Hematopoietic multipotent progenitor cell treated with erythropoietin and hydrocortisone succinate and interleukin-3 and kit ligand, for 15 days (in vitro differentiated cells): ENCODE data around the gene ZNF860.
"Not testable (repeated sequence)": the region's sequence is repeated elsewhere in the genome, so short reads cannot be mapped to it uniquely, and the experiment has no call there.

Source experiments
- DNase-seq: peaks from one replicate; pipeline ENCODE4 v3.0.0-alpha.2; 2015; ENCODE audit warnings: low spot score

ZNF860 gene

DNA sequence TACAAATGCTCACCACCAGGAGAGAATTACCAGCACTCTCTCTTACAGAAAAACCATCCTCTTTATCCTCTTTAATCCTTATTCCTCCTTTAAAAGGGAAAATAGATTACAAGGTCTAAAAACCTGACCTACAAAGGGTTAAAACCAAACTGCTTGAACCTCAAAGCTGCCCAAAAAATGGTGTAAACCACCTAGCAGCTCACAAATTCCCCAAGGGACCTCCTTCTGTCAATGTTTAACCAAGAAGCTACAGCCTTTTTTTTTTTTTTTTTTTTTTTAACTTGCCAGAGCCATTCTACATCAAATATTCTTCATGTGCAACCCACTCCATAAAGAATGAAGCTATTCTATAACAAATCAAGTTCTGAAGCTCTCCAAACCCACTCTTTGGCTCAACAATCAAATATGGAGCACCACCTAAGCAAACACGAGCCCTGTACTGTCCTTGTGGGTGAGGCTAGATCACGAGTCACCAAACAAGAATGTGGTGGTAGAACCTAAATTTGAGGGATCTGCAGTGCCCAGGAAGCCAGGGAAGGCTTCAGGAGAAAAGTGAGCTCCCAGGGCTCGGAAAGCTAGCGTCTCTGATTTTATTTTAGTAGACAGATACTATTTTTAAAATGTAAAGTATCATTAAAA, 20.6 kb upstream of the ZNF860 start:
- no peak for DNase-seq

DNA sequence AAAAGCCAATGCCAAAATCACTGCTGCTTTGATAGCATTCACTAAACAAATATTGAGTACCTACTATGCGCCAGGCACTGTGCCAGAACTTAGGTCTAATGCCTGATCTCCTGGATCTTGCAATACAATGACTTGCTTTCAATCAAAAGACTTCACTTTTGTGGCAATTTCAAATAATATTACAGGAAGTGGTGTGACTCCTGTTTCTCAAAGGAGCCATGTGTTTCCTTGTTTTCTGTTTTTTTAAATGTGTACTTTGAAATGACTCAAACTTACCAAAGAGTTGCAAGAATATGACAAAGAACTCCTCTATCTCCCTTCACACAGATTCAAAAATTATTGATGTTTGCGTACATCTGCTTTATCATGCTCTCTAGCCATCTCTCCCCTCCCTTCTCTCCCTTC, 18.7 kb upstream of the ZNF860 start:
- no peak for DNase-seq

DNA sequence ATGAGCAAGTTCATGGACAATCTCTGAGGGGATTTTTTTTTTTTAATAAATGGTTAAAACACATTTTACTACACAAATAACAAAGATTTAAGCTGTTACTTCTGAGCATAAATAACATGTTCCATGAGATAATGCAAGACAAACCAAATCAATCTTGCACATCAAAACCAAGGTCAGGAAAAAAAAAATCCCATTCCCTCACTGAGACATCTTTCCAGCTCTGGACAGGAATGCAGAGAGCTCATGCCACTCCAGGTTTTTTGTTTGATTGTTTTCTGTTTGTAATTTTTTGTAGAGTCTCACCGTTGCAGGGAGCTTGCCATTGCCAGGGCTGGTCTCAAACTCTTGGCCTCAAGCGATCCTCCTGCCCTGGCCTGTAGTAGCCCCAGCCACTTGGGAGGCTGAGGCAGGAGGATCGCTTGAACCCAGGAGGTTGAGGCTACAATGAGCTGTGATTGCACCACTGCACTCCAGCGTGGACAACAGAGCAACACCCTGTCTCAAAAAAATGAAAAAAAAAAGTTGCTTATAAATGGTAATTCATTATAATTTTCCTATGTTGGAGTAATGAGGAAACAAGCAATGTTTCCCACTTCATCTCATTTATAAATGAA, 14.5 kb upstream of the ZNF860 start:
- DNase-seq: no peak

DNA sequence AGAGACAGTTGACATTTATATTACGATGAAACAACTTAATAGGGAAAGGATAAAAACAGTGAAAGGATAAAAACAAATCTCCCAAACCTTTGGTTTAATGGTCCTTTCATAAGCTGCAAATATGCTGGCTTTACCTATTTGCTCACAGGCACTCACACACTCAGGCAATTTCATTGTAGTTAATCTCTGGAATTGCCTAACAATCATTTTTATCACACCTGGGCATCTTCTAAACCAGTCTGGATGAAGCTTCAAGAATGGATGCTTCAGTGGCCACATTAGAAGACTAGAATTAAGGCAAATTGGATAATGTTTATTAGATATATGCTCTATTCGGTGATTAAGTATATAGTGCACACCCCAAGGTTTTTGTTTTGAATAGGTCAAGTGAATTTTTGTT, 14.0 kb upstream of the ZNF860 start:
- DNase-seq: no peak

DNA sequence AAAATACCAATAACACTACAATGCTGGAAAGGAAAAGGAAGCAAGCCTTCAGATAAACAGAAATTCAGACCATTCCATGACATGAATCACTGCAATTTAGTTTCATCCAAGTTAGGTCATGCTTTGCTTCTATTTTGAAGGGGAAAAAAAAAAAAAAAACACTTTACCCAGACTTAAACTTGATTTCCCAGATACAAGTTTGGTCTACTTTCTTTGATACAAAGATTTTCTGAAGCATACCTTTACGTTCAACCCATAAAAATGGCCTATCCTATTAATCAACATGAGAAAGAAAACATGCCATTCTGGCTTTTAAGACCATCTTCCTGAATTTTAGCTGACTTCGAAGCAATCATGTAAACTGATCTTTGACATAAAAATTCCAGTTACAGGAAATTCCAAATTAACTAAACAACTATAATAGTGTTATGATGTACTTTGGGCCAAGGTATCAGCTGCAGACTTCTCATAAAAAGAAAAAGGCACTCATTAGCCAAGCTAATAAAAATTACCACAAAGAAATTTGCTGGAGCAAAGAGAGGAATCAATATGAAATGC, 13.1 kb upstream of the ZNF860 start:
- DNase-seq: no peak

DNA sequence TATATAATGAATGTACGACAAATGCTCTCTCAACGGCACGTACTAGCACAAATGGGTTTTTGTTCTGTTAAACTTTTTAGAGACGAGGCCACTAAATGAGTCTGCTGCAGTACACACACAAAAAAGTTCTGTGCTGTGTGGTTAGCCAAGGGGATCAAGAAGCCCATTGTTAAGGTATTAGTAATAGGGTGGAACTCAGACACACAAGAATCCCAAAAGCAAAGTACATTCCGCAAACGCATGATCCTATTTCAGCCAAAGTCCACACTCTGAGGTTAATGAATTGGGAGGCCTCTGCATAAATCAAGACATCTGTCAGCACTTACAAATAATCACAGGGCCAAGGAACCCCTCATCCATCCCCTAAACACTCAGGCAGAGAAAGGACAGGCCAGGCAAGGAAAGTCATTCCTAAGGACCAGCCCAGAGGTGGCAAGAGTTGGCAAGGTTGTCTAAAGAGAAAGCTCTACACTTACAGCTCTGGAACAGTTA, 12.6 kb upstream of the ZNF860 start:
- no peak for DNase-seq

DNA sequence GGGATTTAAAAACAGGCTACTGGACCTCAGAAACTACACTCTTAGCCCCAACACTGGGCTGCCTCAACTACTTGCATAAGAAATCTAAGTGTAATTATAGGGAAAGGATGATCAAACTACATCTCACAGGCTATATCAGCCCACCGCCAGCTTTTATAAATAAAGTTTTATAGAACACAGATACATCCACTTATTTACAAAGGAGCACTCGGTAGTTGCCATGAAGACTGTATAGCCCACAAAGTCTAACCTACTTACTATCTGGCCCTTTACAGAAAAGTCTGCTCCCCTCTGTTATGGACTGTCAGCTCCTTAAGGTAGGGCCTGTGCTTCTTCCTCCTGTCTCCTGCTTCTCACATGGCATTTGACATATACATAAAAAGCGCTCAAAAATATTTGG, 9.9 kb upstream of the ZNF860 start:
- DNase-seq: no peak

DNA sequence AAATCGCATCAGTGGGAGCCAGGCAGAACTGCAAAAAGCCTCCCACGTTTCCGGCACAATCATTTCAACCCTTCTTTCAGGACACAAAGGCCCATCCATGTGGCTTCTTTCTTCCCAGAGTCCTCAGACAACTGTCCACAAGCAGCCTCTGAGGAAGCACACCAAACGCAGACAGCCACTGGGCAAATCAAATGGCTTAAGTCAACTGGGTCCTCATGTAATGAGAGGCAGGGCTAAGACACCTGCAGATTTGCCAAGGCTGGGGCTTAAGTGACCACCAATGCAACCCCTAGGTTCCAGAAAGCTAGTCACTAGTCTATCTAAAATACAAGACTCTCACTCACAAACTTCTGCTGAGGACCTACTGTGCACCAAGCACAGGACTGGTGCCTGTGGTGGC, 8.5 kb upstream of the ZNF860 start:
- DNase-seq: no peak

DNA sequence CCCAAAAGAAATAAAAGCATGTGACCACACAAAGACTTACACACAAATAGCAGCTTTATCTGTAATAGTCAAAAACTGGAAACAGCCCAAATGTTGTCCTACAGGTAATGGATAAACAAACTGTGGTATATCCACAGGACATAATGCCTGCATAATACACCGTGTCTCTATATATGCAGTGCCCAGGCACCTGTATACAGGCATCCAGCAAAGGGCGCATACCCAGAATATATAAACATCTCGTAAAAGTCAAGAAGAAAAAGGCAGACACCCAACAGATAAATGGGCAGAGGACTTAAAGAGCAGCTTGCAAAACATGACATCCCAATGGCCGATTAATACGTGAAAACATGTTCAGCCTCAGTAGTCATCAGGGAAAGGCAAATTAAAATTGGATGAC, 7.7 kb upstream of the ZNF860 start:
- DNase-seq: no peak

DNA sequence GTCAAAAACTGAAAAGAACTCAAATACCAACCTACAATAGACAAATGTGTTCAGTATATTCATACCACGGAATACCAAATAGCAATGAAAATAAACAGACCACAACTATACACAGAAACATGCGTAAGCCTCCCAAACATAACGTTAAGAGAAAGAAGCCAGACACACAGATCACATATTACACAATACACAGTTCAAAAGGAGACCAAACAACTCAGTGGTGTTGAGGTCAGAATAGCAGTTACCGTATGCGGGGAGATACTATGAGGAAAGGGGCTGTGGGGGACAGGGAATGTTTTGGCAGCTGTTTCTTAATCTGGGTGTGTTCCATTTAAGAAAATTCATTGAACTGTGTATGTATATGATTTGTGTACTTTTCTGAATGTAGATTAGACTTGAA, 7.1 kb upstream of the ZNF860 start:
- no peak for DNase-seq

DNA sequence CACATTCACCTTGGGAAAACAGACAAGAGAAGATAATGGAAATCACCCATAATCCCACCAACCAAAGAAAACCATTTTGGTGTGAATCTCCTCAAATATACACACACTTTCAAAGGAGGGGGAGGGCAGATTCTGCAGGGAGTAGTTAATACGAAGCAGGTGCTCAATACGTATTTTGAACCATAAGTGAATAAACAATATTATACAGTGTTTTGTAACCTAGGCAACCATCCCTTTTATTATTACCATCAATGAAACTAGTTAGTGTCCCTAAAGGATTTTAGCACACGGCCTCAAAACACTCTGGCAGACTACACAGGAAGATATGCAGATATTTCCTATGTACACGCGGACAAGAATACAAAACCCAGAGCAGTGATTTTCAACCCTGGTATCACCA, 6.6 kb upstream of the ZNF860 start:
- no peak for DNase-seq

DNA sequence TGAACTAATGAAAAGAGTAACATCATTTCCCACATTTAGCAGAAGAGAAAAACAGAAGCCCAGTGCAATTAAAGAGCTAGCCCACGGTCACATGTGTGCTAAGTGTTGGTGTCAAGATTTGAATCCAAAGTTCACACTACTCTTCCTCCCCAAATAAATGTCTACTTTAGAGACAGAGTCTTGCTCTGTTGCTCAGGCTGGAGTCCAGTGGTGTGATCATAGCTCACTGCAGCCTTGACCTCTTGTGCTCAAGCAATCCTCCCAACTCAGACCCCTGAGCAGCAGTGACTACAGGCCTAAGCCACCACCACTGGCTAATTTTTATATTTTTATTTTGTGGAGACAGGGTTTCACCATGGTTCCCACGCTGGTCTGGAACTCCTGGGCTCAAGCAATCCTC, 5.2 kb upstream of the ZNF860 start:
- no peak for DNase-seq

DNA sequence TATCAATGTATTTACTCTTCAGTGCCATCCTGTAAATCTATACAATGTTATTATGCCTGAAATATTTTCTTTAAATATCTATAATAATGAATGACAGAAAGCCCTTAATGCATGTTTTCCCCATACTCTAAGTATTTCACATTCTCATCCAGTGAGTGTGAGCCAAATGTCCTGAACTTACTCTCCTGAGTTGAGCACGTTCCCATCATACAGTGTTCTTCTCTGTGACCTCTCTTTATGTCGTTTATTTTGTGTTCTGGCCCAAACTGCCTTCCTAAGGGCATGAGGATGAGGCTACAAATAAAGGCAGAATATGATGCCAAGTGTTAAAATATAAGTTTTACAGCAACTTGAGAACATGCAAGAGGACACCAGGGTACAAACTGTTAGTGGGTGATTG, 3.8 kb upstream of the ZNF860 start:
- no peak for DNase-seq

DNA sequence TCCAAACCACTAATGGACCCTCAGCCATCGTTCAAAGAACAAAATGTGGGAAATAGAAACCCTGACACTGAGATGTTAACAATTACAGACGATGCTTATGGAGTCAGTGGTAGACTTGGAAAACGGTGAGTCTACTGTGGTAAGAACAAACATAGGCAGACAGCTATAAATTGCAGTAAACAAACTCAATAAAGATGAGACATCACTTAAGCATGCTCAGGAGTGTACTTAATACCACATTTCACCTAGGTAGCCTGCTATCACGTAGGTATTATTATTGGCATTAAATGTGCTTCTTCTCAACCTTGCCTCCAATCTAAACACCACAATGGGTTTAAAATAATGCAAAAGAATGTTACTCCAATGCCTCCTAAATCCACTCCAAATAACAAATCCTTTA, 3.0 kb upstream of the ZNF860 start:
- DNase-seq: no peak

DNA sequence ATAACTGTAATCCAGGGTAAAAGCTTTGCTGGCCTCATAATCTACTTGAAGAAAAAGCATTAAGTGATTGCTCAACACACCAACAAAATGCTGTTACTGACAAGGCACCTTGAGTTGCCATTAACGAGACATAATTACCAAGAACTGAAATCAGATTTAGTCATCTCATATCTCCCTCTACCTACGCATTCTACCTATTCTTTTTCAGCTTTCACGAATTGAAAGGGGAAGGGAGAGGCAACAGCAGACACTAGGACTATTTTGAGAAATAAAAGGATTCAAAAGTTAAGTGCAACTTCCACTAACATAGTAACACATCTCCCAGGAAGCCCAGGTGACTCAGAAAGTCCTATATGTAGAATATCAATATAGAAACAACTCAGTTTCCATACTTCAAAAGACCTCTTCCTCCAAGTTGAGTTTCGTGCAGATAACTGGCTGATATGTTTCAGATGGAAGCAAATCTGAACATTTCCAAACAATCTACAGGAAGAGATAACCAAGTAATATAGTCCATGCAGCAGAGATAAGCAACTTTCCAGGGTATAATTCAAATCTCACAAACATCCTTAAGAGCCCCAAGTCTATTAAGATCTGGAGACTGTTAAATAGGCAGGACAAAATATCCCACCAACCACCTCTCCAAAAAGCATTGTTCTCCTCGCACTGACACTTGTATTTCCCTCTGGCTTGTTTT, 2.4 kb upstream of the ZNF860 start:
- no peak for DNase-seq

DNA sequence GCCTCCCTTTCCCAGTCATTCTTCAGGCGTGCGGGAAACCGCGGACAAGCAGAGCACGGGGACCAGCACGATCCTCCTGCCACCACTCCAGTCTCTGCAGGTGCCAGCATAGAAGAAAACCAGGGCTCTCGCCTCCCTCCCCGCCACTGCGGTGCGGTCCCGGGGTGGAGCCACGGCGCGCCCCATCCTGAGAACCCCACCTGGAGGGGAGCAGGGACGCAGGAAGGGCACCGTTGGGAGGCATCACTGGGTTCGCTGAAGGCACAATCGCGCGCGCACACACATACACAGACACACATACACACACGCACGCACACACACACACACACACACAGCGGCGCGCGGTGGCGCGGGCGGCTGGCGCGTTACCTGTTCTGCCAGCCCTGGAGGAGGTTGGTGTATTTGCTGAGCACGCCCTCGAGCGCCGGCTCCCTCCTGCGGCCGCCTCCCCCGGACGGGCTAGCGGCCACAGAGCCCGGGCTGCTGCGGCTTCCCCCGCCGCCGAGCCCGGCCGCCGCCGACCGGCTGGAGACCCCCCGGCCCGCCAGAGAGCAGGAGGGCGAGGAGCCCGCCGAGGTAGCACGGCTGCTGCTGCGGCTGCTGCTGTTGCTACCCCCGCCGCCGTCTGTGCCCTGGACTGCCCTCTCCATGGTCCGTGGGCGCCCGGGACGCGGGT, 882 bp upstream of the ZNF860 start:
- DNase-seq: no peak

DNA sequence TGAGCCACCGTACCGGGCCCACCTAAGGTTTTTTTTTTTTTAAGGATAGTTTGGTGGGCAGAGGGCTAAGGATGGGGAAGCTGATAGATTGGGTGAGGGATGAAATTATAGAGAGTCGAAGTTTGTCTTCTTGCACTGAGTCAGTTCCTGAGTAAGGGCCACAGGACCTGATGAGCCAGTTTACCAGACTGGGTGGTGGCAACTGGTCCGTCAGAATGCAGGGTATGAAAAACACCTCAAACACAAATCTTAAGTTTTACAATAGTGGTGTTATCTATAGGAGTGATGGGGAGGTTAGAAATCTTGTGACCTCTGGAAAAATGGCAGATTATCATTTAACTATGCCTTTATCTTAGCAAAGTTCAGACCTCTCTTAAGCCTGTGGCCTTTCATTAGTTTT, 2.8 kb downstream of the ZNF860 start:
- no peak for DNase-seq

DNA sequence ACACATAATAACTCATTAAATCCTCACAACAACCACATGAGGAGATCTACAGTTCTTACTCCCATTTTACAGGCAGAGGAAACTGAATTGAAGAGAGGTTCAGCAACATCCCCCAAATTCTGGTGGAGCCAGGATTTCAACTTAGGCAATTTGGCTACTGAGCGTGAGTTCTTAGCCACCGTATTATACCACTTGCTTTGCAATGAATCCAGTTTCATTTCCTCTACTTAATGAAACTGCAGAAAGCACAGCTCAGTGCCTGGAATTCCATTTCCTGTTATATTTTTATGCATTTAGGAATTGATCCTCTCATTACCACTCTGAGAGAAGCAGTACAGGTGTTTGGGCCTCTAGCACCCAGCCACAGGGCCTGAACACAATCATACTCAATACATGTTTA, 4.3 kb downstream of the ZNF860 start:
- no peak for DNase-seq

DNA sequence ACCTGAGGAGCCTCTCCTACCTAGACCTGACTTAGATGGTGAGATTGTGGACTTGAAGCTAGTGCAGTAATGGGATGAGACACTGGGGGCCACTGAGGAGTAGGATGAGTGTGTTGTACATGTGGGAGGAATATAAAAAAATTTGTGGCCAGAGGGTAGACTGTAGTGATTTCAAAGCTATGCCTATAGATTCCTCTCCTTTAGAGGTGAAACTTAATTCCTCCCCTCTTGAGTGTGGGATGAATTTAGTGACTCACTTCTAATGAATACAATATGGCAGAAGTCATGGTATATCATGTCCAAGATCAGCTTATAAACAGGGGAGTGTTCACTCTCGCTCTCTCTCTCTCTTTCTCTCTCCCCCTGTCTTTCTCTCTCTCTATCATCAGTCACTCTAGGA, 6.7 kb downstream of the ZNF860 start:
- no peak for DNase-seq

DNA sequence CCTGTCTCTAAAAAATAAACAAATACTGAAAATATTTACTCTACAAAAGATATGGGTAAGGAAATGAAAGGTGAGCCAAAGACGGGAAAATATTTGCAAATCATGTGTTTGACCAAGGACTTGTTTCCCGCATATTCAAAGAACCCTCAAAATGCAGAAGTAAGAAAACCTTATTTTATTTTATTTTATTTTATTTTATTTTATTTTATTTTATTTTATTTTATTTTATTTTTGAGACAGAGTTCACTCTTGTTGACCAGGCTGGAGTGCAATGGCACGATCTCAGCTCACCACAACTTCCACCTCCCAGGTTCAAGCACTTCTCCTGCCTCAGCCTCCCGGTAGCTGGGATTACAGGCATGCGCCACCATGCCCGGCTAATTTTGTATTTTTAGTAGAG, 11.4 kb downstream of the ZNF860 start:
- DNase-seq: not testable (repeated sequence)

DNA sequence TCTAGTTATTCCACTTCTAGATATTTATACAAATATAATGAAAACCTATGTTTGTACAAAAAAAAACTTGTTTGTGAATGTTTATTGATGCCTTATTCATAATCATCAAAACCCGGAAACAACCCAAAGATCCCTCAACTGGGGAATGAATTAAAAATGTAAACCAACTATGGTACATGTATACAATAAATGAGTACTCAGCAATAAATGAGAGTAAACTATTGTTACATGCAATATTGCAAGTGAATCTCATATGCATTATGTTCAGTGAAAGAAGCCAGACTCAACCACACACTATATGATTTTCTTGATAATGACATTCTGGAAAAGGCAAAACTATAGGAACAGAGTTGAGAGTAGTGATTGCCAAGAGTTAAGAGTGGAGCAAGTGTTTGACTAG, 12.3 kb downstream of the ZNF860 start:
- DNase-seq: no peak

DNA sequence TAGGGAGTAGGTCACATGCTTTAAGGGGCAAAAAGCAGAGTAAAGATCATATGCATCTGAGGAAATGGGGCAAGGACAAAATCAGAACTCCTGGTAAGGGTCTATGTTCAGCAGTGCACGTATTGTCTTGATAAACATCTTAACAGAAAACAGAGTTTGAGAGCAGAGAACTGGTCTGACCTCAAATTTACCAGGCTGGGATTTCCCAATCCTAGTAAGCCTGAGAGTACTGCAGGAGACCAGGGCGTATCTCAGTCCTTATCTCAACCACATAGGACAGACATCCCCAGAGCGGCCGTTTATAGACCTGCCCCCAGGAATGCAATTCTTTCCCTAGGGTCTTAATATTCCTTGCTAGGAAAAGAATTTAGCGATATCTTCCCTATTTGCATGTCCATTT, 13.5 kb downstream of the ZNF860 start:
- DNase-seq: not testable (repeated sequence)

DNA sequence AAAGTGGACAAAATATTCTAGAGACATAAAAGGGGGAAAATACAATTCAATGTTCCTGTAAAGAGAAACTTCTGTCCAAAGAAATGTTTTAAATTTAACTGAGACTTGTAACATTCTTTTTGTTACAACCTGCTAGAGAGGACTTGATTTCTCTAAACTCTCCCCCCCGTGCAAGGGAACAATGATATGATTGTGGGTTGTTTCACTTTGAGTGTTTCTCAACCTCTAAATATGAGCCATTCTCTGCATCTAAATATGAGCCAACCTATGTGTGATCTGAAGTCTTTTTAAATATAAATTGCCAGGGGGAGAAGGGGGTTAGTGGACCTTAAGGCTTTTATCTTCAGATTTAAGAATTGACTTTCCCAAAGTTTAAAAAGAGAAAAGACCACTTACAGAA, 14.6 kb downstream of the ZNF860 start:
- no peak for DNase-seq
